ENCODE data around the gene ZNF496.
"Not testable (repeated sequence)": the region's sequence is repeated elsewhere in the genome, so short reads cannot be mapped to it uniquely, and the experiment has no call there.

ZNF496 gene

GRCh38 chr1:247331525-247332214, at the start of gene ZNF496:
Gene ZNF496, minus strand, starts transcription at chr1:247331867. Its CDS starts 2,289 bp downstream, at chr1:247329578.
- DNase-seq (ENCODE audit: low read depth) = peak; percentile 44

GRCh38 chr1:247378334-247379073, 46.8 kb upstream of the ZNF496 start:
- DNase-seq (ENCODE audit: low read depth) = no peak

GRCh38 chr1:247377656-247378055, 46.0 kb upstream of the ZNF496 start:
- DNase-seq (ENCODE audit: low read depth) = not testable (repeated sequence)

GRCh38 chr1:247376659-247377058, 45.0 kb upstream of the ZNF496 start:
- no peak for DNase-seq (ENCODE audit: low read depth)

- no peak for DNase-seq (ENCODE audit: low read depth)
These were observed 44.1 kb upstream of the ZNF496 start for GRCh38 chr1:247375747-247376146.

- DNase-seq (ENCODE audit: low read depth) = not testable (repeated sequence)
These were observed 43.1 kb upstream of the ZNF496 start for GRCh38 chr1:247374651-247375334.

GRCh38 chr1:247373721-247374141, 42.1 kb upstream of the ZNF496 start:
- DNase-seq (ENCODE audit: low read depth) = peak; percentile 35

GRCh38 chr1:247371801-247372259, 40.2 kb upstream of the ZNF496 start:
- DNase-seq (ENCODE audit: low read depth) = no peak

- no peak for DNase-seq (ENCODE audit: low read depth)
These were observed 39.4 kb upstream of the ZNF496 start for GRCh38 chr1:247370786-247371732.

GRCh38 chr1:247368490-247369145, 37.0 kb upstream of the ZNF496 start:
- no peak for DNase-seq (ENCODE audit: low read depth)

GRCh38 chr1:247367786-247368422, 36.2 kb upstream of the ZNF496 start:
- no peak for DNase-seq (ENCODE audit: low read depth)

- no peak for DNase-seq (ENCODE audit: low read depth)
These were observed 35.4 kb upstream of the ZNF496 start for GRCh38 chr1:247366926-247367645.

GRCh38 chr1:247366345-247366744, 34.7 kb upstream of the ZNF496 start:
- not testable (repeated sequence) for DNase-seq (ENCODE audit: low read depth)

- DNase-seq (ENCODE audit: low read depth) = no peak
These were observed 33.4 kb upstream of the ZNF496 start for GRCh38 chr1:247365023-247365422.

GRCh38 chr1:247363000-247363399, 31.3 kb upstream of the ZNF496 start:
- not testable (repeated sequence) for DNase-seq (ENCODE audit: low read depth)

GRCh38 chr1:247362153-247362552, 30.5 kb upstream of the ZNF496 start:
- no peak for DNase-seq (ENCODE audit: low read depth)

- DNase-seq (ENCODE audit: low read depth) = no peak
These were observed 29.5 kb upstream of the ZNF496 start for GRCh38 chr1:247360991-247361731.

- DNase-seq (ENCODE audit: low read depth) = no peak
These were observed 28.6 kb upstream of the ZNF496 start for GRCh38 chr1:247360116-247360898.

Data from activated T-helper 1 cell treated with Interleukin-2 at 50 U/mL for 16 hours (primary cell).